GM18502 (cell line): ENCODE measurements around the gene INAFM2.

Experiments used
- ATAC-seq: cut with Tn5 transposase; IDR thresholded peaks from one replicate; pipeline ENCODE4 v1.9.1; 2021; ENCODE audit warnings: mild to moderate bottlenecking; ENCODE audit not compliant: unreplicated experiment, poor library complexity

The INAFM2 gene

DNA sequence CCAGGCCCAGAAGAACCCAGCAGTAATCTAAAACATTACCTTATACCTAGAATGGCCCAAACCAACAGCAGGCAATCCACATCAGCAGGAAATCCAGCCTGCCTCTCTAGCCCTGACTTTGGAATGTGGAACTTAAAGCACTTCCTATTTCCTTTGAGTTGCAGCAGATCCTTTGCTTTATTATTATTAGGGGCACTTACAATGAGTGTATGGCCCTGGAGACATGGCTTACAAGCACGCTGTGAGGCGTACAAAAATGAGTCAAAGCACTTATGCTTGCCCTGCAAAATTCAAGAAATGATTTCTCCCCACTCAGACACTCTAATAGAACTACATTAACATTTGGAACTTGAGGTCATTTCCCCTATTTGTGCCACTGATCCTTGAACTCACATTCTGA, 49.5 kb downstream of the INAFM2 start:
- no peak for ATAC-seq
